AG09309 (cell line): Measurements from ENCODE around the gene YIF1A.

Source experiments
- DNase-seq: peaks from one replicate; pipeline ENCODE4 v3.0.0-alpha.2; 2010; ENCODE audit warnings: low read depth
- H3K4me3 ChIP-seq: 2 replicates; pipeline ENCODE4 v1.5.1; 2011; ENCODE audit warnings: mild to moderate bottlenecking, low read depth, low read length, moderate library complexity; ENCODE audit not compliant: control insufficient read depth
- TF ChIP-seq, protein P1 (sequence below): IDR thresholded peaks from 2 replicates; pipeline ENCODE4 v1.5.1; 2011; ENCODE audit warnings: mild to moderate bottlenecking, low read depth, low read length, inconsistent platforms; ENCODE audit not compliant: insufficient read depth, control insufficient read depth; ENCODE audit errors: missing control alignments

YIF1A gene

DNA sequence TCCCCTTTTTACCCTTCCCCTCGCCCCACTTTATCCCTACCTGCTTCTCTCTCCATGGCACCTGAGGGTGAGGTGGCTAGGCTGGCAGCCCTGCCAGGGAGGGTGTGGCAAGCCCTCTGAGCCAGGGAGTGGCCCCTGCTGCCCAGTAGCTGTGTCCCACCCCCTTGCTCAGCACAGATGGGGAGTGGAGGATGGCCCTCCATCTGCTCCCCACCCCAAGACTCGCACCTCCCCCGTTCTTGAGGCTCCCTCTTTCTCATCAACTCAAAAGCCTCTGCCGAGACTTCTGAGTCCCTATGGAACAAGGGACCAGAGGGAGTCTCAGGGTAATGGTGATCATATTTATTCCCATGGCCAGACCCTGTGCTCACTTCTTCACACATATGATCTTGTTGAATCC is 4.4 kb upstream of the YIF1A start:
- TF ChIP-seq, protein P1, sequence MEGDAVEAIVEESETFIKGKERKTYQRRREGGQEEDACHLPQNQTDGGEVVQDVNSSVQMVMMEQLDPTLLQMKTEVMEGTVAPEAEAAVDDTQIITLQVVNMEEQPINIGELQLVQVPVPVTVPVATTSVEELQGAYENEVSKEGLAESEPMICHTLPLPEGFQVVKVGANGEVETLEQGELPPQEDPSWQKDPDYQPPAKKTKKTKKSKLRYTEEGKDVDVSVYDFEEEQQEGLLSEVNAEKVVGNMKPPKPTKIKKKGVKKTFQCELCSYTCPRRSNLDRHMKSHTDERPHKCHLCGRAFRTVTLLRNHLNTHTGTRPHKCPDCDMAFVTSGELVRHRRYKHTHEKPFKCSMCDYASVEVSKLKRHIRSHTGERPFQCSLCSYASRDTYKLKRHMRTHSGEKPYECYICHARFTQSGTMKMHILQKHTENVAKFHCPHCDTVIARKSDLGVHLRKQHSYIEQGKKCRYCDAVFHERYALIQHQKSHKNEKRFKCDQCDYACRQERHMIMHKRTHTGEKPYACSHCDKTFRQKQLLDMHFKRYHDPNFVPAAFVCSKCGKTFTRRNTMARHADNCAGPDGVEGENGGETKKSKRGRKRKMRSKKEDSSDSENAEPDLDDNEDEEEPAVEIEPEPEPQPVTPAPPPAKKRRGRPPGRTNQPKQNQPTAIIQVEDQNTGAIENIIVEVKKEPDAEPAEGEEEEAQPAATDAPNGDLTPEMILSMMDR, result no peak
- DNase-seq, result no peak
- H3K4me3 ChIP-seq, result no peak overlapping the region

DNA sequence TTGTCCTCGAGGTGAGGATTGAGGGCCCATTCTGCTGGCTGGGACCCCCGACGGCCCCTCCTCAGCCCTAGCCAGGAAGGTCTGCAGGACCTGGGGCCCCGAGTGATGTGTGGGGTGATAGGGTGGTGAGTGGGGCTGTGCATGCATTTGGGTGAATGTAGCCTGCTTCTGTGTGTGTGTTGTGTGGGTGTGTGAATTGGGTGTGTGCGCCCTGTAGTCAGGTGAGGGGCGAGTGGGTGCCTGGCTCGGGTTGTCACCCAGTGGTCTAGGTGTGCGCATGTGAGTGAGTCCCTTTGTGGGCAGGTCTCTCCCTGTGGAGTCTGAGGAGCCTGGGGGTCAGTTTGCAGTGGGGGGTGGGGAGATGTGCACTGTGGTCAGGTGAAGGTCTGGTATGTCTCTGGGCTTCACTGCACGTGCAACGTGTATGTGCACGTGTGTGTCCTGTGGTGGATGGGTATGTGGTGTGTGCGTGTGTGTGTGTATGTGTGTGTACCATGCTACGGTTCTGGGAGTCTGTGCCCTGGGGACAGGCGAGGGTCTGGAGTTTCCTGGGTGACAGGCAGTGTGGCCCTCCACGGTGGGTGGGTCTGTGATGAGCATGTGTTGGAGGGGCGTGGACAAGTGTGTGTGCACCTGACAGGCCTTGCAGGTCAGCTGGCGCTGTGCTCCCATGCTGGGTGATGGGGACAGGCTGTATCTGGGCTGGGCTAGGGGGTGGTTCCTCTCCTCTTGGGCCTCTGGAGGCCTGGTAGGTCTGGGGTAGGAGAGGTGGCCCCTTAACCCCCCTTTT is 3.8 kb upstream of the YIF1A start:
- TF ChIP-seq, protein P1, result no peak
- no peak for DNase-seq
- no peak overlapping the region for H3K4me3 ChIP-seq

- peak within 1 kb of the TSS; percentile 13 for H3K4me3 ChIP-seq
- DNase-seq, result no peak
- TF ChIP-seq, protein P1, result no peak
These were observed 3.0 kb upstream of the YIF1A start, which contains the start of gene TMEM151A for GRCh38 chr11:66291706-66292542. Gene TMEM151A, plus strand, starts transcription at chr11:66291894. Its CDS starts 120 bp downstream, at chr11:66292014.

- no peak for DNase-seq
- TF ChIP-seq, protein P1, result no peak
- H3K4me3 ChIP-seq, result no peak overlapping the region
These were observed 2.4 kb upstream of the YIF1A start for GRCh38 chr11:66291303-66291705.

DNA sequence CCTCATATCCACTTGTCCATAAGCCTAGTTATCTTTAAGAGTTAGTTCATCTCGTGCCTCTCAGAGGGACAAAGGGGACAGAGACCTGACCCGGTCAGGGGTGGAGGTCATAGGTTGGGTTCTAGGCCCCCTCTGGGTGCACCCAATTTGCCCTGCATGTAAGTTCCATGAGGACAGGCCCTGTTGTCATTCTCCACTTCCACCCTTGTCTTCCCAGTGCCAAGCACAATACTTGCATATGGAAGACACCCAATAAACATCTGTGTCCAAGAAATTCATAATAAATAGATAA is 1.3 kb upstream of the YIF1A start:
- DNase-seq, result no peak
- no peak overlapping the region for H3K4me3 ChIP-seq
- TF ChIP-seq, protein P1, result no peak

GRCh38 chr11:66289548-66290329 is 796 bp upstream of the YIF1A start:
- TF ChIP-seq, protein P1, result no peak
- H3K4me3 ChIP-seq, result peak overlapping the region; percentile 88
- peak; percentile 33 for DNase-seq
